ENCODE results near the gene PLAC1.

Gene PLAC1

GRCh38 chrX:134692233-134692632, 34.0 kb upstream of the PLAC1 start:
- no peak for DNase-seq (ENCODE audit: low read depth in 2 of 2)
- TF ChIP-seq, protein P1, sequence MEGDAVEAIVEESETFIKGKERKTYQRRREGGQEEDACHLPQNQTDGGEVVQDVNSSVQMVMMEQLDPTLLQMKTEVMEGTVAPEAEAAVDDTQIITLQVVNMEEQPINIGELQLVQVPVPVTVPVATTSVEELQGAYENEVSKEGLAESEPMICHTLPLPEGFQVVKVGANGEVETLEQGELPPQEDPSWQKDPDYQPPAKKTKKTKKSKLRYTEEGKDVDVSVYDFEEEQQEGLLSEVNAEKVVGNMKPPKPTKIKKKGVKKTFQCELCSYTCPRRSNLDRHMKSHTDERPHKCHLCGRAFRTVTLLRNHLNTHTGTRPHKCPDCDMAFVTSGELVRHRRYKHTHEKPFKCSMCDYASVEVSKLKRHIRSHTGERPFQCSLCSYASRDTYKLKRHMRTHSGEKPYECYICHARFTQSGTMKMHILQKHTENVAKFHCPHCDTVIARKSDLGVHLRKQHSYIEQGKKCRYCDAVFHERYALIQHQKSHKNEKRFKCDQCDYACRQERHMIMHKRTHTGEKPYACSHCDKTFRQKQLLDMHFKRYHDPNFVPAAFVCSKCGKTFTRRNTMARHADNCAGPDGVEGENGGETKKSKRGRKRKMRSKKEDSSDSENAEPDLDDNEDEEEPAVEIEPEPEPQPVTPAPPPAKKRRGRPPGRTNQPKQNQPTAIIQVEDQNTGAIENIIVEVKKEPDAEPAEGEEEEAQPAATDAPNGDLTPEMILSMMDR (IDR thresholded peaks at IDR 0.05; ENCODE audit: low read depth, low read length): no peak
- H3K4me3 ChIP-seq (replicated peaks in 1 of 2; ENCODE audit: low read depth in 2 of 2, low read length in 2 of 2): no peak overlapping the region

GRCh38 chrX:134691453-134691852, 33.2 kb upstream of the PLAC1 start:
- TF ChIP-seq, protein P1 (IDR thresholded peaks at IDR 0.05; ENCODE audit: low read depth, low read length): no peak
- no peak overlapping the region for H3K4me3 ChIP-seq (replicated peaks in 1 of 2; ENCODE audit: low read depth in 2 of 2, low read length in 2 of 2)
- no peak for DNase-seq (ENCODE audit: low read depth in 2 of 2)

- TF ChIP-seq, protein P1 (IDR thresholded peaks at IDR 0.05; ENCODE audit: low read depth, low read length): no peak
- peak in 1 of 2 donors; percentile 68 for DNase-seq (ENCODE audit: low read depth in 2 of 2)
- no peak overlapping the region for H3K4me3 ChIP-seq (replicated peaks in 1 of 2; ENCODE audit: low read depth in 2 of 2, low read length in 2 of 2)
Measured at GRCh38 chrX:134688839-134689238, 30.6 kb upstream of the PLAC1 start.

DNA sequence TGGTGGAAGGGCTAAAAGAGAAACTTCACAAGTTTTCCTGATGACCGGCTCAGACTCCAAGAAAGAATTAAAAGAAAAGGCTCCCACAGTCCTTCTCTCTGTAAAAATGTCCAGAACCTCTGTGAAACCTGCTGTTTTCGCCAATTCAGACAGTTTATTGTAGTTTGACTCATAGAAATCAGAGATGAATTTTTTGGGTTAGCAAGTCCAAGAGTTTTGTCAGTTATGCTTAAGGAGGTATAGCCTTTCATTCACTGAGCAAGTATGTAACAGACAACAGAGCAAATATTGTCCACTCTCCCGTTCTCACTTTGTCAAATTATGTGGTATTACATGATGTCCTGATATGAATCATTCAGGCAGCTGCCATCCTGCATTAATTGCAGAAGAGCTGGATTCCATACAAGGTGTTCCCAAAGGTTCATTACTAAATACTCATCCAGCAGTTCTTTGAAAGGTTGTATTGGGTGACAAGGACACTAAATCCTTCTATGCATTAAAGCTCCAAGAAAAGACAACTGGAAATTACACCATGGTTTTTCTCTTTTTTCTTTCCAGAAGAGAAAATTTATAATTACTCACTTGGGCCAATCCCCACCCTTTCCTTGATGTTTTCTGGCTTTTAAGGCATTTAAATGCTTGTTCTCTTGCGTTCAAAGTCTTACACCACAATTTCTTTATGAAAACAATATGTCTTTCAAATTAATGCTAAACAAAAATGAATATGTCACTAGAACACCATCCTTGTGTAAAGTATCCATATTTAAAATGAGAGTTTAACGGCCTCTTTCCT, 30.0 kb upstream of the PLAC1 start:
- TF ChIP-seq, protein P1 (IDR thresholded peaks at IDR 0.05; ENCODE audit: low read depth, low read length): no peak

DNA sequence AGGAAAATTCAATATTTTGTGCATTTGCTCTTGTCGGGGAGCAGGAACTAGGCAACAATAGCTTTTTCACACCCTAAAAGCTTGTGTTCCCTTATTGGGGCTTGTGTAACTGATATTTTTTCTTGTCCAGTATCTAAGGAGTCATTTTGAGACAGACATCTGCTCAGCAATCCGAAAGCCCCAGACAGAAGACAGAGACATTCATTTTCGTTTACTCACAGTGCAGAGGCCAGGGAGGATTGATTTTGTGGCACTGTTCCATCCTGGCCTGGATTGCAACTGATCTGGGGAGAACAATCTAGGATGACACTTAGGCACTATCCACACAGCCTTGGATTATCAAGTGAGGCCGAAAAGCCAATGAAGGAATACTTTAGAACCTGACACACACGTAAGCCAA, 27.4 kb upstream of the PLAC1 start:
- TF ChIP-seq, protein P1 (IDR thresholded peaks at IDR 0.05; ENCODE audit: low read depth, low read length): no peak
- DNase-seq (ENCODE audit: low read depth in 2 of 2): peak in 1 of 2 donors; percentile 69
- no peak overlapping the region for H3K4me3 ChIP-seq (replicated peaks in 1 of 2; ENCODE audit: low read depth in 2 of 2, low read length in 2 of 2)

More for the DNA sequence above, 30.0 kb upstream of the PLAC1 start:
- no peak overlapping the region for H3K4me3 ChIP-seq (replicated peaks in 1 of 2; ENCODE audit: low read depth in 2 of 2, low read length in 2 of 2)
- DNase-seq (ENCODE audit: low read depth in 2 of 2): no peak

DNA sequence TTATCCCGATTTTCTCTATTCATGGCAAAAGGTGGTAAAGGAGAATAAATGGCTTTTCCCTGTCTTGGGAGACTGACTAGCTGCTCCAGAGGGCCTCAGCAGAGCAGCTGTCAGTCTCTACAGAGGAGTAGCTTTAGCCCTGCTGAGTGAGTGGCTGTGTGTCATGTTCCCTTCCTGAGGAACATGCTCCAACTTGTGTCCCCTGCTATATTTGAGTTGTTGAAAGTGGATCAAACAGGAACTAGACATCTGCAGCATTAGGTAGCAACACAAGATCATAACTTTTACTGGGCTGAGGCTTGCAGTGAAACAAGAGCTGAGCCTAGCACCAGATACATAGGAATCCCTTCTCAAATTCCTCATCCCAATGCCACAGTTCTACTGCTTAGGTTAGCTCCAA, 26.7 kb upstream of the PLAC1 start:
- TF ChIP-seq, protein P1 (IDR thresholded peaks at IDR 0.05; ENCODE audit: low read depth, low read length): no peak
- DNase-seq (ENCODE audit: low read depth in 2 of 2): no peak
- no peak overlapping the region for H3K4me3 ChIP-seq (replicated peaks in 1 of 2; ENCODE audit: low read depth in 2 of 2, low read length in 2 of 2)

Data from cardiac fibroblast (primary cell).